ENCODE measurements around the gene ZC3H12D.
"Not testable (repeated sequence)": the region's sequence is repeated elsewhere in the genome, so short reads cannot be mapped to it uniquely, and the experiment has no call there.

The ZC3H12D gene

DNA sequence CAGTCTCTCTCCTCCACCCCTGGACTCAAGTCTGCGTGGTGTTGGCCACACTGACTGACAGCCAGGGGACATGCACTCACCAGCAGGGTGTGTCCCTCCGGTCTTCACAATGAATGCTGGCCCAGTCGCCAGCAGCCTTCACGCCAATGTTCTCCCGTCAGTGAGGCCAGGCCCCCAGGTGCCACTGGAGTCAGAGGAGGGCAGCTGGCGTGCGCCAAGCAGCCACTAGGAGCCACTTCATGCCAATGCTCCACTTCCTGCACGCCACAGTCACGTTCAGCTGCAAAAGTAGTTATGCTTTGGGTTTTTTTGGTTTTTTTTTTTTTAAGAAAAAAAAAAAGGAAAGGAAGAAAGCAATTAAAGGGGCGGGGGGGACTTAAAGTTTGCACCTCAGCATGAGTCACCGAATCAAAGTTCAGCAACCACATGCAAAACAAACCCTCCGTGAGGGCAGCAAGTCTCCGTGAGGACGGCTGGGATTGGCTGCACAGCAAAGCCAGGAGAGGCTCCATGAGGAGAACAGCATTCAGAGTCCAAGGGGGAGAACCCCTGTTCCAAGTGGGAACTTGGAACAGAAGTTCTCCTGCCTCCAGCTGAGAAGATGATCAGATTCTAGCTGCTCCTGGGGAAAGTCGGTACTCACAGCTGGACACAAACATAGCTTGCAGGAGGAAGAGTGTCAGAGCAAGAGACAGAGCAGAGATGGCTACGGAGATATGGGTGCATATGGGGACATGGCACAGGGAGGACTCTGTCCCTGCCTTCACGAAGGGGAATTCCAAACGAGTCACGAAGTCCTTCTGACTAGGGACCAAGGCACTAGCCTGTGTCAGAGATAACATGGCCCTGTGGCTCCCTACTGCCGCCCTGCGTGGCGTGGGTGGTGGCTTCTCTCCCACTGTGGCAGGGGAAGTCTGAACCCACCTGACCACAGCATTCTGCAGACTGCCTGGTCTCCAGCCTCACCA lies at the start of gene ZC3H12D:
Gene ZC3H12D (minus strand): TSS at position 282 of the 968 bp plus-strand sequence. CDS start 10,471 bp downstream, outside the sequence.
- peak; percentile 41 to 71 (median 60) for DNase-seq

DNA sequence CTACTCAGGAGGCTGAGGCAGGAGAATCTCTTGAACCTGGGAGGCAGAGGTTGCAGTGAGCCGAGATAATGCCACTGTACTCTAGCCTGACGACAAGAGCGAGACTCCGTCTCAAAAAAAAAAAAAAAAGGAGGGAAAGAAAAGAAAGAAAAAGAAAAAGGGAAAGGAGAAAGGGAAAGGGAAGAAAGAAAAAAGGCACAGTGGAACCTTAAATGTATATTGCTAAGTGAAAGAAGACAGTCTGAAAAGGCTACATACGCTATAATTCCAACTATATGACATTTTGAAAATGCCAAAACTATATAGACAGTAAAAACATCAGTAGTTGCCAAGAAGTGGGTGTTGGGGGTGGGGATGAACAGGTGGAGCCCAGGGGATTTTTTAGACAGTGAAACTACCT lies 44.8 kb upstream of the ZC3H12D start:
- DNase-seq = no peak

DNA sequence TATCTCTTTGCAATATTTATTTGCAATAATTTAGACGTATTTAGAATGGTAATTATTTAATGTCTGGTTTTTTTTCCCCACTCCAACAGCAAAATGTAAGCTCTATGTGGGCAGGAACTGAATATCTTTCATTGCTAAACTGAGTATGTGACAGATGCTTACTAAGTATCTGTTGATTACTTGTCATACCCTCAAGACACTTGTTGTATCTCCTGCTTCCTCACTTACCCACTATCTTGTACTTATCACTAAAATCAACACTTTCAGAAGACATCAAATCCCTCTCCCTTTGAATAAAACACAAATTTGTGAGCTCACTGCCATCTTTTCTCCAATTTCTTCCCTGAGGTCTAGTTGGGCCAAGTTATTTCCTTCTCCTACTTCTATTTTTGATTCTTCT lies 30.7 kb upstream of the ZC3H12D start:
- no peak for DNase-seq

- no peak for DNase-seq
Measured at GRCh38 chr6:149513915-149514314, 29.1 kb upstream of the ZC3H12D start.

- no peak for DNase-seq
Measured at GRCh38 chr6:149510793-149511512, 26.1 kb upstream of the ZC3H12D start.

DNA sequence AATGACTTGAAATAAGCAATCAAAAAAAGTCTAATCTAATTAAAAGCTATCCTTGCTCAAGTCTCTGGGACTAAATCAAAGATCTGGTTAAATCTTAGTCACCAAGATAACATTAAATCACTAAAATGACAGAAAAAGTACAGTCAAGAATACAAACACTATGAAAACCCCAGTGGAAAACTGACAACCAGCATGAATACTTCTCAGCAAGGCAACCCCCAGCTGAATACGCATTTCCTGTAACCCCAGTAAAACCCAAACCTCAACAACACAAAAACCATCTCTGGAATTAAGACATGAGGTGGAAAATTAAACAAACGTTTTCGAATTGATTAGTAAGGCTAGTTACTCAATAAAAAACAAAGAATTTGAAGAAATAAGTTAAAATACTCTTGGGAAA lies 23.7 kb upstream of the ZC3H12D start:
- DNase-seq = no peak

GRCh38 chr6:149503872-149504271 lies 19.1 kb upstream of the ZC3H12D start:
- DNase-seq = no peak

GRCh38 chr6:149503276-149503675 lies 18.5 kb upstream of the ZC3H12D start:
- DNase-seq = no peak

DNA sequence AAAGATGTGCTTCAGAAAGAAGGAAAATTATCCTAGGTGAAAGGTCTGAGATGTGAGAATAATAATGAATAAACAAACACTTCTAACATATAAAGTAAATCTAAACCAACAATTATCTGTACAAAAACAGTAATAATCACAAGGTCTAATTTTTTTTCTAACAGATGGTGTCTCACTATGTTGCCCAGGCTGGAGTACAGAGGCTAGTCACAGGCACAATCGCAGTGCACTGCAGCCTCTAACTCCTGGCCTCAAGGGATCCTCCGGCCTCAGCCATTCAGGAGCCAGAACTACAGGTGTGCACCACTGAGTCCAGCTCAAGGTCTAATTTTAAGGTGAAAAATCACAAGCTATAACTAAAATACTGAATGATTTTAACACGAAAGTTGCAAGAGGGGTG lies 17.0 kb upstream of the ZC3H12D start:
- DNase-seq = no peak

DNA sequence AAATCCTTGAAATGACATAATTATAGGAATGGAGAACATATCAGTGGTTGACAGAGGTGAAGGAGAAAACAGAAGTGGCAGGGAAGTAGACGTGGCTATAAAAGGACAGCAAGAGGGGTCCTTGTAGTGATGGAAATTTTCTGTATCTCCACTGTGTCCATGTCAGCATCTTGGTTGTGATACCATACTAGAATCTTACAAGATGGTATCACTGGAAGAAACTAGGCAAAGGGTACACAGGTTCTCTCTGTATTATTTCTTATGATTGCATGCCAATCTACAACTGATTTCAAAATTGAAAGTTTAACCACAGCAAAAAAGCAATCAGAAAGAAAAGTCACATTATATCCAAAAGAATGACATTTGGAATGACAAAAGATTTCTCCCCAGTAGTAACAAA lies 16.4 kb upstream of the ZC3H12D start:
- no peak for DNase-seq

DNA sequence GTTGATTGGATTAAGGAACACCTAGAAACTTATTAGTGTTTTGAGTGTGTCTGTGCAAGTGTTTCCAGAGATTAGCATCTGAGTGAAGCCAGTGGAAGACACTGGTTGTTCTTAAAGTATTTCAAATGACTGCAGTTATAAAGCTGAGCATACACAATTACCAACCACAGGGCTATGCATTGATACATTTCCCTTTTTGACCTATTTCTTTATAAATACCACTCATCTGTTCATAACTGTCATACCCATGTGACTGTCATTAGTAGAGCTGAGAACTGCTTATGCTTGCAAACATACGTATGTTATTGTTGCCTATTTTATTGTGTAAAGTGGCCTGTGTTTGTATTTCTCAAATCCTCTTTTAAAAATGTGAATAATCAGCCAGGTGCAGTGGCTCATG lies 15.3 kb upstream of the ZC3H12D start:
- no peak for DNase-seq

DNA sequence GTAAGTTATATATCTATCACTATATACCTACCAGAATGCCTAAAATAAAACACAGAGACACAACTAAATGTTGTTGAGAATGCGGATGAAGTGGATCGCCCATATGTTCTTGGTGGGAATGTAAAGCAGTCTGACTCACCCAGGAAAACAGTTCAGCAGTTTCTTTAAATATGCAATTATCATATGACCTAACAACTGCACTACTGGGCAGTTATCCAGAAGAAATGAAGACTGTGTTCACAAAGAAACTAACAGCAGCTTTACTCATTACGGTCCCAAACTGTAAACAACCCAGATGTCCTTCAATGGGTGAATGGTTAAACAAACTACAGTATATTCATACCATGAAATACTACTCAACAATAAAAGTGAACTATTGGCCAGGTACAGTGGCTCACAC lies 14.3 kb upstream of the ZC3H12D start:
- no peak for DNase-seq

DNA sequence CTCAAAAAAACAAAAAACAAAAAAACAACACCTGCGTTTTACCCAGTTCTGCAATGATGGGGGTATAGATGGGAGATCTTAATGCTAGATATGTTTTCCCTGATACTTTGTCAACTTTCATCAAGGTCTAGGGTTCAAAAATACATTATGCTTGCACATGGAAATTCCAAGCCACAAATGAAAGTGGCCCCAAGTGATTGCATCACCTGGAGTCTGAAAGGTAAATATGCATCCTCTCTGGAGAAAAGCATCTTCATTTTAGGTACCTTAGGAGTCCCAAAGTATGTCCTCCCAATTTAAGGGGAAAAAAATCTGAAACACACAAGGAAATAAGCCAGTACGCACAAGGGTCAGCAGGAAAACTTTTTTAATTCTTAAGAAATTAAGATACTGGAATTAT lies 12.6 kb upstream of the ZC3H12D start:
- DNase-seq = no peak

DNA sequence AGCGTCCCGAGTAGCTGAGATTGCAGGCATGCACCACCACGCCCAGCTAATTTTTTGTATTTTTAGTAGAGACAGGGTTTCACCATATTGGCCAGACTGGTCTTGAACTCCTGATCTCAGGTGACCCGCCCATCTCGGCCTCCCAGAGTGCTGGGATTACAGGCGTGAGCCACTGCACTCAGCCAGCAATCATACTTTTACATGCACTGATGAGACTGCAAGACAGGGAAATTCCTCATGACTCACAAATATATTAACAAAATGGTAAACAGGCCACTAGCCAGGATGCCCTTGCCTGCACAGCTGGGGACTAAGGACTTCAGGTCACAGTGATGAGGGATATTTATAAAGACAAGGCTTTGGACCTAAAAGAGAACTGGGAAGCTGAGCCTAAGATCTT lies 11.8 kb upstream of the ZC3H12D start:
- not testable (repeated sequence) for DNase-seq

DNA sequence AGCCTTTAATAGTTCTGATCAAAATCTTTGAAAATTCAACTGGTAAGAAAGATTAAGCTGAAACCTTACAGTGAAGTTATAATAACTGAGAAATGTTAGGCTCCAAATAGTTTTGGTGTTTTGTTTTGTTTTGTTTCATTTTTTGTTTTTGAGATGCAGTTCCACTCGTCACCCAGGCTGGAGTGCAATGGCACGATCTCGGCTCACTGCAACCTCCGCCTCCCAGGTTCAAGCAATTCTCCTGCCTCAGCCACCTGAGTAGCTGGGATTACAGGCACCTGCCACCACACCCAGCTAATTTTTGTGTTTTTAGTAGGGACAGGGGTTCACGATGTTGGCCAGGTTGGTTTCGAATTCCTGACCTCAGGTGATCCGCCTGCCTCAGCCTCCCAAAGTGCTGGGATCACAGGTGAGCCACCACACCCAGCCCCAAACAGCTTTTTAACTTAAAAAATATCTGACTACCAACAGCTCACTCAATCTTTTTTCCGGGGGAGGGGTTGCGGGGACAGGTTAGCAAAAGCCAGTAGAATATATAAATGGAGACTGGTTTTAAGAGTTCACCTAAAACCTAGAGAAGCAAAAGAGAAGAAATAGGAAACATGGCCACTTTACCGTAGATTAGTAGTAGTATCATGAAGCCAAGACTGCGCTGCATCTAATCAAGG lies 10.7 kb upstream of the ZC3H12D start:
- DNase-seq = not testable (repeated sequence)

DNA sequence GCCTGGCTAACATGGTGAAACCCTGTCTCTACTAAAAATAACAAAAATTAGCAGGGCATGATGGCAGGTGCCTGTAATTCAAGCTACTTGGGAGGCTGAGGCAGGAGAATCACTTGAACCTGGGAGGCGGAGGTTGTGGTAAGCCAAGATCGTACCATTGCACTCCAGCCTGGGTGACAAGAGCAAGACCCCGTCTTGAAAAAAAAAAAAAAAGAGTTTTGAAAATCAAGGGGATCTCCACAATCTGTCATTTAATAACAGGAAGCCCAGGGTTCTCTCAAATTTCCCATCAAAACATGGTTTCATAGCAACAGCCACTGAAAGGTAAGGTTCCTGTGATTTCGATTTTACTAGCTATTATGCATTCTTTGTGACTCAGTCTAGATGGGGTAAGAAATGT lies 10.0 kb upstream of the ZC3H12D start:
- DNase-seq = peak in 1 of 4 experiments; percentile 22

DNA sequence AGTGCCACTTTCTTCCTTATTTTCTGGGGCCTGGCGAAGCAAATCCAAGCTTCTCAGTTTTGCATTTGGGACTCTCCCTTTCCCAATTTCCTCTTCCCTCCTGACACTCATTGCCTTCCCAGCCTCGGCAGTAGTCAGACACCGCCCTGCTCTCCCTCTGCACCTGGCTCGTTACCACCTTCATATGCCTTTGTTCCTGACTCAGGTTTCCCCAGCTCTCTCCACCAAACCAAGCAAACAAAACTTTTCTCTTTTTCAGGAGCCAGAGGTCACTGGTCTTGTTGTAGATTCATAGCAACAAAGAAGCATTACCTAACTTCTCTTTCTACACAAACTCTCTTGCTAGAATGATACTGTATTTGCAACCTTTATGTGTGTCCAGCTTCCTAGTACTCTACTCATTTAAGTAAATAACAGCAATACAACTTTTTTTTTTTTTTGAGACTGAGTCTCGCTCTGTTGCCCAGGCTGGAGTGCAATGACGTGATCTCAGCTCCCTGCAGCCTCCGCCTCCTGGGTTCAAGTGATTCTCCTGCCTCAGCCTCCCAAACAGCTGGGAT lies 9.0 kb upstream of the ZC3H12D start:
- no peak for DNase-seq

DNA sequence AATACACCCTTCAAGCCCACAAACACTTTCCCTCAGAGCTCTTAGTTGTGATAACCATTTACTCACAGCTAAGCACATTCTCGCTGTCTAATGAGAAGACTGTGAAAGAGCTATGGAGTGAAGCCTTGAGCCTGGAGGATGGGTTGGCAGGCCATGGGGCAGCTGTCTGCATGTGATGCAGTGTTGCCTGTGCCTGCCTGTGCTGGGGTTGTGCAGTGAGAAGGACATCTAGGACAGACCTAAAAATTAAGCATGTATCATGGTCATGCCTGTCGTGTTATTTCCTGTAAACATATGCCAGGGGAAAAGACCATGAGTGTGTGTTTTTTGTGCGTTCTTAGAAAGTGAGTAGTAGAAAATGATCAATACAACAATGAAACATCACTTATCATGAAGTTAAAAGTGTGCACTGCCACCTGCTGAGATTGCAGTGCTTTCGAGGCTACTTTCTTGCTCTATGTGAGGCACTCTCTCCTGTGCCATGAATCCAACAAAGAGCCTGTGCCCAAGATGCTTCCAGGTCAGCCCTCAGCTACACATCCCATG lies 8.1 kb upstream of the ZC3H12D start:
- no peak for DNase-seq

DNA sequence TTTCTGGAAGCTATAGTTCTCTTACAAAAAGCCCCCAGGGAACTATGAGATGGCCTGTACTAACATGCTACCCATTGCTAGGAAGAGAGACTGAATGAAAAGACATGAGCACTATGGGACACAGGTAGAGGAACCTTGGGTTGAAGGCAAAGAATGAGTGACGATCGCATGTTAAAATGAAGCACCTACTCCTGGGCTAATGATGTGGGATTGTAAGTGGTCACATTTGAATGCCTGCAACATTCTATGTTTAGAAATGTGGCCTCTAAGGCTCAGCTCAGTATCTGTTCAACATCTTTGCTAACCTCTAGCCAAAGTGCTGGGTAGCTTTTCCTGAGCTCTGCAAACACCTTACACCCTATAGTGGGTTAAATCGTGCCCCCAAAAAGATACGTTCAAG lies 5.2 kb upstream of the ZC3H12D start:
- DNase-seq = no peak

DNA sequence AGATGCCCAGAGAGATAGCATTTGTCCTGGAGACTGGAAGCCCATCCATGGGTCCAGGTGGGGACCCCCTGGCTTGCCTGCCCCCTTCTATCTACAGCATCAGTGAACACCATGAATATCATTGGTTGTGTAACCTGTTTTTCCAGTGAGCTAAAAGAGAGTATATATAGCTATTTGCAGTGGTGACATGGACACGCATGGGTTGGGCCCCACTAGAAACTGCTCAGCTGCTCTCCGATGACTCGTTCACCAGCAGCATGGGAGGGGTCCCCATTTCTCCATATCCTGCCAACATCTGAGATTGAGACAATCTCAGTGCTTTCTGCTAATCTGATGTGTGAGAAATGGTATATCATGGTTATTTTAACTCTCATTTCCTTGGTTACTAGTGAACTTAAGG lies 4.0 kb upstream of the ZC3H12D start:
- peak in 1 of 4 experiments; percentile 13 for DNase-seq

DNA sequence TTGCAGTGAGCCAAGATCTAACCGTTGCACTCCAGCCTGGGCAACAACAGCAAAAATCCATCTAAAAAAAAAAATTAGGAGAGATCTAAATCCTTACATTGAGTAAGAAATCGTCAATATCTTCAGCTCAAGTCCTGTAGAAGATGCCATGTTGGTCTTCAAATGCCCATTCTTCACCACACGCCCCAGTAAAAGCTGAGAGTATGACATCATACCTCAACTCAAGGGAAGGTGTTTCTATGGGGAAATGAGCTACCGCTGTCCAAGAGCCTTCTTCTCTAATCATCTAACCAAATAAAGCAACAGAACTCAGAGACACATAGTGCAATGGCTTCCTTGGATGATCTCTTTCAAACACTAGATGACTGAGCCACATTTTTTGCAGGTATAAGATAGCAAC lies 2.5 kb upstream of the ZC3H12D start:
- DNase-seq = no peak

DNA sequence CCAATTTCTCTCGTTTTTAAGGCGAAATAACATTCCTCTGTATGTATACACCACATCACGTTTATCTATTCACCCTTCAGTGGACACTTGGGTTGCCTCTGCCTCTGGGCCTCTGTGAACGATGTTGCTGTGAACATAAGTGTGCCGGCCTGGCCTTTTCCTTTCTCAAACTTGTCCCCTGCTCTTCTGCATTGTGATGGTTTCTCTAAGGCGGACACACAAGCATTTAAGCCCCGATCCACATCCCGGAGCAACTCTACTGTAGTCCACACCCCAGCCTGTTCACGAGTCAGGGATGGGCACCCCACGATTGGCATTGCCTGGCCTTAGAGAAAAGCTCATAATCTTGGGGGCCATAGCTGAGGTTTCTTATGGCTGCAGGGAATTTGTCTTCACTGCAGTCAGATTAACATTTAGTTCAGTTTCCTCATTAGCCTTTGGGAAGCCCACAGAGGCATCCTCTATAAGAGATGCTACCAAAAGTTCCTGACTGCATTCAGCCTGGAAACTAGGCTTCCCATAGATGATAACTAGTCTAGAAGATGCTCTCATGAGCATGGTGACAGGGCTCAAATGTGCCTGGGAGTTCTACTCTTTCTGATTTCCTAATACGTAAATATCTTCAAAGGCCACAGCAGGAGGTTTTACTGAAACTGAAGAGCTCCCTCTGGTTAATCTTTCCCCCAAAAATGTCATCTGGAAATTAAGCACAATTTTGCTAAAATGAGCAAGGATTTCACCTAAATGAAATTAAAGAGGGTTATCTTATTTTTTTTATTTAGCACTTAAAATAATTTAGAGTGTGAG lies 762 bp downstream of the ZC3H12D start:
- no peak for DNase-seq

All from activated naive CD4-positive, alpha-beta T cell (primary cell).